Stimulated activated CD4-positive, alpha-beta T cell treated with anti-CD3 and anti-CD28 coated beads, TNF-alpha, amount 100 ng/mL, for 4 hours (primary cell): ENCODE measurements around the gene SALL4.
"Not testable (repeated sequence)": the region's sequence is repeated elsewhere in the genome, so short reads cannot be mapped to it uniquely, and the experiment has no call there.

Experiments
- DNase-seq, 3 experiments: peaks; one replicate each; pipeline ENCODE4 v3.0.0-alpha.2; 2020; ENCODE audit warnings: low read depth in 3 of 3

SALL4 gene

GRCh38 chr20:51802170-51802751 lies at the start of gene SALL4:
TSS of gene SALL4 (minus strand) at chr20:51802521. CDS start at chr20:51802408, 113 bp downstream.
- DNase-seq, result no peak

DNA sequence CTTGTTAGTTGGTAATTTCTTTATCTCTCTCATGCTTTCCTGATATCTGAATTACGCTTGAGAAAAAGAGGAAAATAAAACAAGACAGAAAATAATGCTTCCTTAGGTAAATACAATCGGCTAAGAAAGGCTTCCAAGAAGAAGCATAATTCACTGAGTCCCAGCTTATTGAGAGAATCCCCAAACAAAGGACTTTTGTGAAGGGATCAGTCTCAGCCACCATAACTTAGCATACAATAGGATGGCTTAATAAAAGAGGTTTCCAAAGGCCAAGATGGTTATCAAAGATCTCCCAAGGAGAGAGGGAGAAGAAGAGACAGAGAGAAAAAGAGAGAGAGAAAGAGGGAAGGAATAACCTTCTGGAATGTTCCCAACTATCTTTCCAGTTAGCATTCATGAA lies 46.0 kb upstream of the SALL4 start:
- DNase-seq, result no peak

DNA sequence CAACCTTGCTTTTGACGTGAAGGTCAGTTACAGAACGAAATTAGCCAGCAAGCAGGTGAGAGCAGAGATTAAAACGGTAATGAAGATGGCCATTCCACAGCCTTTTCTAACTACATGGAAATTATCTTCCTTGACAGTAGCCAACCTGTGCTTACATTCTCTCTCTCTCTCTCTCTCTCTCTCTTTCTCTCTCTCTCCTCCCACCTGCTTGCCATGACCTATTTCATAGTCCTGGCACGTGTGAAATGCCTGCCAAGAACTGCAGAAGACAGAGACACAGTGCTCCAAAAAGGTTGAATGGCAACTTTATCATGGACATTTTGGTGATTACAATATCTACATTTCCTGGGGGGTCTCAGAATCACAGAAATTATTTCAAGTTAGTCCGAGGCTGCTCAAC lies 38.5 kb upstream of the SALL4 start:
- no peak for DNase-seq

DNA sequence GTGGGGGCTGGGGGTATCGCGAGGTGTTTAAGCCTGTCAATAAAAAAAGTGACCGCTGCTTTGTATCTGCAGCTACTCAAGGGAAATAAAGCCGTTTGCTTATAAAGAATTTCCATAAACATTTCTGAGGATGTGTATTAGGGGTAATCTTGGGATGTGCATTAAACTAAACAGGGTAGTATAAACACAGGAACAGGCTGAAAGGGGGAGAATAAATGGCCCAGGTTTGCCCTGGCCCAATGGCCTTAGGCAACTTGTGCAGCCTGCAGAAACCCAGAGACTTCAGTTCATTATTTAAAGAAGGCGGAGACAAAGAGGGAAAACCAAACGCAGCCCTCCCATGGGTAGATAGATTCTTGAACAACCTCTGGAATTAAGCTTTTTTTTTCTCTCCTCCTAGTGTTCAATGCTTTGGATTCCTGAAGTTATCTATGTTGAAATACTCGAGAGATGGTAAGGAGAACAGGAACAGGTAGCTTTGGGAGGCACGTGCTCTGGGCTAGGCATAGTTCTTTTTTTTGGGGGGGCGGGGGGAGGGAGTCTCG lies 35.6 kb upstream of the SALL4 start:
- DNase-seq, result no peak

DNA sequence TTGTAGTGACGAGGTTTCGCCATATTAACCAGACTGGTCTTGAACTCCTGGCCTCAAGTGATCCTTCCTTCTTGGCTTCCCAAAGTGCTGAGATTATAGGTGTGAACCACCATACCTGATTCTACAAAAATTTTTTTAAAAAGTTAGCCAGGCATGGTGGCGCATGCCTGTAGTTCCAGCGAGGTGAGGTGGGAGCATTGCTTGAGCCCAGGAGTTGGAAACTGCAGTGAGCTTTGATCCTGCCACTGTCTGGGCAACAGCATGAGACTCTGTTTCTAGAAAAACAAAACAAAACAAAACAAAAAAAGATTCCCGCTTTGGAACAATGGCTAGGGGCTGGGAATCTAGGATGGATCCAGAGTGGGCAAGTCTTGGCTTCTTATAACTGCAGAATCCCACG lies 35.1 kb upstream of the SALL4 start:
- no peak for DNase-seq

DNA sequence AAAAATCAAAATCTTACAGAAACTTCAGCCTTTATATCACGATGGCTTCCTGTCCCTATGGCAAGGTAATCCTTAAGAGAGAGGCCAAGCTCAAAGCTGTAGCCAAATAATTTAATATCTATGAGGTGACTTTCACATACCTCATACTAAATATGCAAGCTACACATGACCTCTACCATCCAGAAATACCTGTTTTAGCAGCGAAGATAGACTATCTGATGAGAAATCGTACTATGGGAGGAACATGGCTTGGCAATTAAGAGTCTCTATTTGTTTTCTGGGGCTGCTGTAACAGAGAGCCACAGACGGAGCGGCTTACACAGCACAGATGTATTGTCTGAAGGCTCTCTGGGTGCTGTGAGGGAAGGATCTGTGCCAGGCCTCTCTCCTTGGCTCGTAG lies 31.0 kb upstream of the SALL4 start:
- DNase-seq, result no peak

GRCh38 chr20:51832276-51832675 lies 30.0 kb upstream of the SALL4 start:
- DNase-seq, result no peak

- DNase-seq, result no peak
Measured at GRCh38 chr20:51831866-51832265, 29.5 kb upstream of the SALL4 start.

GRCh38 chr20:51830538-51830937 lies 28.2 kb upstream of the SALL4 start:
- DNase-seq, result no peak

DNA sequence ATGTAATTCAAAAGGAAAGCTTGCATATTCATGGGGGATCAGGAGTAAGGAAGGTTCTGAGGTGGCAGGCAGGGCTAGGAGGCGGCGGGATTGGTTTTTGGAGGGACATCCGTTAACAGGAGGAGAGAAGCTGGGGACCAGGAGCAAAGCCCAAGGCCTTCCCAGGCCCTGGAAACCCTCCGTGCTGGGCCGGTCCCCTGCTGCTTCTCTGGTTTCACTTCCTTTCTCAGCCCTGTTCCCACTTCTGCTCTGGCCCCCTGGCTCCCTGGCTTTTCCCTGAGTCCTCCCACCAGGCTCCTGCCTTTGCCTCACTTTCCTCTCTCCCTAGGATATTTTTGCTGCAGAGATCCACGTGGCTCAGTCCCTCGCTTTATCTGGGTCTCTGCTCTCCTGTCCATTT lies 26.4 kb upstream of the SALL4 start:
- DNase-seq, result no peak

GRCh38 chr20:51826372-51826771 lies 24.1 kb upstream of the SALL4 start:
- DNase-seq, result no peak

DNA sequence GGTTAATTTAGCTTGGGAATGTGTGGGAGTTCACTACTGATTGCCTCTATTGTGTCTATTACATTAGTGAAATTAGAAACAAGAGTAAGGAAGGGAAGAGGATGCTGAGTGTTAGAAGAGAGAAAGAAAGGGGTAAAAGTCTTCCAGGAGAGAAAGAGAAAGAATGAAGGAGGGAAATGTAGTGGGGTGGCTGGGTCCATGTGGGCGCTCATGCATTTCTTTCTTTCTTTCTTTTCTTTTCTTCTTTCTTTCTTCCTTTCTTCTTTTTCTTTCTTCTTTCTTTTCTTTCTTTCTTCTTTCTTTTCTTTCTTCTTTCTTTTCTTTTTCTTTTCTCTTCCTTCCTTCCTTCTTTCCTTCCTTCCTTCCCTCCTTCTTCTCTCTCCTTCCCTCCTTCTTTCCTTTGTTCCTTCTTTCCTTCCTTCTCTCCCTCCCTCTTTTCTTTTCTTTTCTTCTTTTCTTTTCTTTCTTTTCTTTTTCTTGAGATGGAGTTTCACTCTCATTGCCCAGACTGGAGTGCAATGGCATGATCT lies 16.2 kb upstream of the SALL4 start:
- DNase-seq, result no peak

DNA sequence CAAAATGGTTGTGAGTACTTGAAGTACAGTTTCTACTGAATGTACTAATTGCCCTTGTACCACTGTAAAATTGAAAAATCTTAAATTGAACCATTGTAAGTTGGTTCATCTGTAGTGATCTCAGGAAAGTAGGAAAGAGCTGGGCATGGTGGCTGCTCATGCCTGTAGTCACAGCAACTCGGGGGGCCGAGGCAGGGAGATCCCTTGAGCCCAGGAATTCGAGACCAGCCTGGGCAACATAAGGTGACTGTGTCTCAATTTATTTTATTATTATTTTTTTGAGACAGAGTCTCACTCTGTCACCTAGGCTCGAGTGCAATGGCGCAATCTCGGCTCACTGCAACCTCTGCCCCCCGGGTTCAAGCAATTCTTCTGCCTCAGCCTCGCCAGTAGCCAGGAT lies 14.5 kb upstream of the SALL4 start:
- DNase-seq, result not testable (repeated sequence)

GRCh38 chr20:51815383-51816076 lies 13.2 kb upstream of the SALL4 start:
- no peak for DNase-seq

DNA sequence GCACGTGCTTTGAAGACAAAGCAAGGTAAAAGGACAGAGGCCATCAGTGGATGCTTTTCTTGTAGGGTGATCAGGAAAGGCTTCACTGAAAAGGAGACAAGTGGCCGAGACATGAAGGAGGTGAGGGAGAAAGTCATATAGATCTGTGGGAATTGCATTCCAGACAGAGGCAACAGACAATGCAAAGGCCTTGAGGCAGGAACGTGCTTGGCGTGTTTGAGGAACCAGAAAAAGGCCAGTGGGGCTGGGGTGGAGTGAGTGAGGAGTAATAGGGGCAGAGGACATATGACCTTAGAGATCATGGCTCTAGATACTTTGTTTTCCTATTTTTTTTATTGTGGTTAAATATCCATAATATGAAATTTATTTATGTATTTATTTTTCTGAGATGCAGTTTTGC lies 10.5 kb upstream of the SALL4 start:
- no peak for DNase-seq

DNA sequence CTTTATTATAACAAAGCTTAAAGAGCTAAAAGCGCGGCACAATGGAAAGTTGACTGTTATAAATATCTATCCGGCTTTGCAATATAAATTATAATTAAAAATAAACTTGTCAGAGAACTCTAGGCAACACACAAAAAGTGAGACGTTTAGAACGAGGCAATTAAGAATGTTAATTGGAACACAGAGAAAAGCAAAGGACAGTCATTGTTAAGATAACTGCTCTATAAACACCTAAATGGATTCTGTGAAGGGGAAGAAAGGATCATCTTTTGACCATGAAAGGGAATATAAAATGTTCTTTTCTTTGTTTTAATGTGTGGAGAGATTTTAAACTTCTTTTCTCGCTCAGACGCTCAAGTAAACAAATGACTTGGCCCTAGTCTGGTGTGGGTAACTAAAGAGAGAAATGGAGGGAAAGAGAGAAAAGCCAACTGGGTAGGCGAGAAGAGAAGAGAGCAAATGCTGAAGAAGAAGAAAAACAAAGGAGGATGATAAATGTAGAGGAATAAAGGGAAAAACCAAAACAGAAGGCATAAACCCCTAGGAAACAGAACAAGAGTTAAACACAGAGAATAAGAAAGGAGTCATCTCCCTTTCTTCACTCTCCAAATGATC lies 9.3 kb upstream of the SALL4 start:
- DNase-seq, result no peak

- no peak for DNase-seq
Measured at GRCh38 chr20:51811042-51811355, 8.7 kb upstream of the SALL4 start.

- DNase-seq, result no peak
Measured at GRCh38 chr20:51810155-51811041, 8.1 kb upstream of the SALL4 start.

- no peak for DNase-seq
Measured at GRCh38 chr20:51807720-51808250, 5.5 kb upstream of the SALL4 start.

DNA sequence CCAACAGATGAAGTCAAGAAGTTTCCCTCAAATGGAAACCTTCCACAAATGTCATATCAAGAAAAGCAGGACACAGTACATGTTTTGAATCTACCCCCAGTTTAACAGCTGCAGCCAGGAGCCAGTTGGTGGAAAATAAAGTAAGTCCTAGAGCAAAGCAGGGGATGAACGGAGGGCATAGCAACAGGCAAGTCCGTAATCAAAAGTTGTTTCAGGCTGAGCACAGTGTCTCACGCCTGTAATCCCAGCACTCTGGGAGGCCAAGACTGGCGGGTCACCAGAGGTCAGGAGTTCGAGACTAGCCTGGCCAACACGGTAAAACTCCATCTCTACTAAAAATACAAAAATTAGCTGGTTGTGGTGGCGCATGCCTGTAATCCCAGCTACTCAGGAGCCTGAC lies 2.4 kb upstream of the SALL4 start:
- DNase-seq, result no peak

GRCh38 chr20:51803148-51803854 lies 980 bp upstream of the SALL4 start:
- no peak for DNase-seq
